Measurements from ENCODE around the gene ZFP36L2. TPM values are rescaled to one million over a fixed set of nuclear protein-coding genes. Genes with fewer than 3 reads are reported as not detected.

Gene ZFP36L2
- total and polyA plus RNA-seq, 2 experiments from 2014 or later, result 37.9 to 38.4 TPM

GRCh38 chr2:43259512-43259911 lies 33.1 kb upstream of the ZFP36L2 start:
- no peak overlapping the region for H3K4me3 ChIP-seq
- no peak for TF ChIP-seq STAT1 (IDR thresholded peaks at IDR 0.05; ENCODE audit: unreplicated experiment)
- TF ChIP-seq EZH2phosphoT487 (IDR thresholded peaks at IDR 0.05; ENCODE audit: unreplicated experiment), result no peak
- H3K79me2 ChIP-seq (replicated peaks; ENCODE audit: insufficient read depth), result no peaks in the 10 kb centered on the region
- Mint-ChIP-seq H3K9me3 (no peaks in the 10 kb centered on the region), H3K4me1 (no peaks in the 10 kb centered on the region), H3K27ac (no peak overlapping the region), H3K4me3 (no peak overlapping the region), H3K36me3 (ENCODE audit: low read depth) (no peaks in the 10 kb centered on the region), H3K27me3 (ENCODE audit: insufficient read depth, low read depth, poor library complexity) (no peaks in the 10 kb centered on the region)
- H4K20me1 ChIP-seq (replicated peaks; ENCODE audit: insufficient read depth), result no peaks in the 10 kb centered on the region
- H3F3A ChIP-seq (replicated peaks; ENCODE audit: low read depth), result no peaks in the 10 kb centered on the region
- ATAC-seq (no peak), DNase-seq (ENCODE audit: low spot score) (no peak)
- H3K9me2 ChIP-seq (ENCODE audit: insufficient read depth), result no peaks in the 10 kb centered on the region
- H3K4me2 ChIP-seq, result no peak overlapping the region
- H3K36me3 ChIP-seq (ENCODE audit: insufficient read depth), result no peaks in the 10 kb centered on the region
- H3K27me3 ChIP-seq (ENCODE audit: insufficient read depth), result no peaks in the 10 kb centered on the region
- no peaks in the 10 kb centered on the region for H3K4me1 ChIP-seq (ENCODE audit: insufficient read depth)
- no peak overlapping the region for H3K27ac ChIP-seq (ENCODE audit: low read depth)
- no peak overlapping the region for H2AFZ ChIP-seq

DNA sequence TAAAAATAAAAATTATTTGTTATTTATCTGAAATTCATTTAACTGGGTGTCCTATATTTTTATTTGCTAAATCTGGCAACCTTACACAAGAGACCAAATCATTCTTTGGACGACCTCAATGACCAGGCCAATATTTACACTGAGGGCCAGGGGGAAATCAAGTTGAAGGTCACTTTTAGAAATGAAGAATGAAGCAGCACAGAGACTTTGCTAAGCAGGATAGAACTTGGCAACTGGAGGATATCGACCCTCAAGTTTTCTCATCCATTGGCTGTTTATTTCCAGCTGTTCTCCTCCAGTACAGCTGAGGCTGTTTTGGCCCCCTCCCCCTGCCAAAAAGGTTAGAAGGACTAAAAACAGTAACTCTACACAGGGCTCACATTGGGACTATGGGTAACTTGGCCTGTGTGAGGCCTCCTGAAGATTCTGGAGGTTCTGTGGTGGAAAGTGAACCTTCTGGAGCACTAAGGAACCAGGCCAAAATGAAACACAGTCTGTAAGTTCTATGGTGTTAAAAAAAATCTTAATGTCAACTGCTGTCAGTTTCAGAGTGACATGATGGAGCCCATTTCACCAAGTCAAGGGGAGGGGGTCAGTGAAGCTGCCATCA lies 32.2 kb upstream of the ZFP36L2 start:
- Histone ChIP-seq H3F3A (replicated peaks; ENCODE audit: low read depth) (no peaks in the 10 kb centered on the region), H3K36me3 (ENCODE audit: insufficient read depth) (no peaks in the 10 kb centered on the region), H3K4me1 (ENCODE audit: insufficient read depth) (no peaks in the 10 kb centered on the region), H2AFZ (no peak overlapping the region), H4K20me1 (replicated peaks; ENCODE audit: insufficient read depth) (no peaks in the 10 kb centered on the region), H3K4me3 (no peak overlapping the region), H3K9me2 (ENCODE audit: insufficient read depth) (no peaks in the 10 kb centered on the region), H3K27ac (ENCODE audit: low read depth) (no peak overlapping the region), H3K79me2 (replicated peaks; ENCODE audit: insufficient read depth) (no peaks in the 10 kb centered on the region), H3K4me2 (no peak overlapping the region), H3K27me3 (ENCODE audit: insufficient read depth) (no peaks in the 10 kb centered on the region)
- TF ChIP-seq ETS1 (IDR thresholded peaks at IDR 0.05), result no peak
- TF ChIP-seq, protein P1, sequence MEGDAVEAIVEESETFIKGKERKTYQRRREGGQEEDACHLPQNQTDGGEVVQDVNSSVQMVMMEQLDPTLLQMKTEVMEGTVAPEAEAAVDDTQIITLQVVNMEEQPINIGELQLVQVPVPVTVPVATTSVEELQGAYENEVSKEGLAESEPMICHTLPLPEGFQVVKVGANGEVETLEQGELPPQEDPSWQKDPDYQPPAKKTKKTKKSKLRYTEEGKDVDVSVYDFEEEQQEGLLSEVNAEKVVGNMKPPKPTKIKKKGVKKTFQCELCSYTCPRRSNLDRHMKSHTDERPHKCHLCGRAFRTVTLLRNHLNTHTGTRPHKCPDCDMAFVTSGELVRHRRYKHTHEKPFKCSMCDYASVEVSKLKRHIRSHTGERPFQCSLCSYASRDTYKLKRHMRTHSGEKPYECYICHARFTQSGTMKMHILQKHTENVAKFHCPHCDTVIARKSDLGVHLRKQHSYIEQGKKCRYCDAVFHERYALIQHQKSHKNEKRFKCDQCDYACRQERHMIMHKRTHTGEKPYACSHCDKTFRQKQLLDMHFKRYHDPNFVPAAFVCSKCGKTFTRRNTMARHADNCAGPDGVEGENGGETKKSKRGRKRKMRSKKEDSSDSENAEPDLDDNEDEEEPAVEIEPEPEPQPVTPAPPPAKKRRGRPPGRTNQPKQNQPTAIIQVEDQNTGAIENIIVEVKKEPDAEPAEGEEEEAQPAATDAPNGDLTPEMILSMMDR (conservative IDR thresholded peaks at IDR 0.05; ENCODE audit: low read depth in 2 of 2), result no peak
- TF ChIP-seq ZNF462 (CRISPR knock-in tag; IDR thresholded peaks at IDR 0.05), result no peak
- TF ChIP-seq EZH2phosphoT487 (IDR thresholded peaks at IDR 0.05; ENCODE audit: unreplicated experiment), result no peak
- TF ChIP-seq JUNB (IDR thresholded peaks at IDR 0.05; ENCODE audit: unreplicated experiment), result no peak
- TF ChIP-seq STAT1 (IDR thresholded peaks at IDR 0.05; ENCODE audit: unreplicated experiment), result no peak
- TF ChIP-seq ZNF114 (CRISPR knock-in tag; IDR thresholded peaks at IDR 0.05), result no peak
- H3K9me3 Mint-ChIP-seq, result no peaks in the 10 kb centered on the region
- H3K27me3 Mint-ChIP-seq (ENCODE audit: insufficient read depth, low read depth, poor library complexity), result no peaks in the 10 kb centered on the region
- no peak for ATAC-seq
- no peak for DNase-seq (ENCODE audit: low spot score)
- no peaks in the 10 kb centered on the region for H3K4me1 Mint-ChIP-seq
- H3K36me3 Mint-ChIP-seq (ENCODE audit: low read depth), result no peaks in the 10 kb centered on the region
- no peak overlapping the region for H3K4me3 Mint-ChIP-seq
- no peak overlapping the region for H3K27ac Mint-ChIP-seq

Measured in GM23338 (cell line).